ENCODE results near the gene SEMA4D. TPM values are rescaled to one million over a fixed set of nuclear protein-coding genes. Genes with fewer than 3 reads are reported as not detected.

Gene SEMA4D
- total RNA-seq, 3 donors from 2014 or later: 20.9 to 26.9 (median 23.1) TPM

- intact Hi-C loops (cut with DNase I, micrococcal nuclease): no loop called here
- no peaks in the 10 kb centered on the region for H3K36me3 ChIP-seq (ENCODE audit: low read depth)
- H3K4me1 ChIP-seq (ENCODE audit: low read depth): peaks cover 2% of the 10 kb centered on the region
- DNase-seq (no peak), ATAC-seq (no peak)
- H3K9me3 ChIP-seq: no peaks in the 10 kb centered on the region
- TF ChIP-seq, protein P1, sequence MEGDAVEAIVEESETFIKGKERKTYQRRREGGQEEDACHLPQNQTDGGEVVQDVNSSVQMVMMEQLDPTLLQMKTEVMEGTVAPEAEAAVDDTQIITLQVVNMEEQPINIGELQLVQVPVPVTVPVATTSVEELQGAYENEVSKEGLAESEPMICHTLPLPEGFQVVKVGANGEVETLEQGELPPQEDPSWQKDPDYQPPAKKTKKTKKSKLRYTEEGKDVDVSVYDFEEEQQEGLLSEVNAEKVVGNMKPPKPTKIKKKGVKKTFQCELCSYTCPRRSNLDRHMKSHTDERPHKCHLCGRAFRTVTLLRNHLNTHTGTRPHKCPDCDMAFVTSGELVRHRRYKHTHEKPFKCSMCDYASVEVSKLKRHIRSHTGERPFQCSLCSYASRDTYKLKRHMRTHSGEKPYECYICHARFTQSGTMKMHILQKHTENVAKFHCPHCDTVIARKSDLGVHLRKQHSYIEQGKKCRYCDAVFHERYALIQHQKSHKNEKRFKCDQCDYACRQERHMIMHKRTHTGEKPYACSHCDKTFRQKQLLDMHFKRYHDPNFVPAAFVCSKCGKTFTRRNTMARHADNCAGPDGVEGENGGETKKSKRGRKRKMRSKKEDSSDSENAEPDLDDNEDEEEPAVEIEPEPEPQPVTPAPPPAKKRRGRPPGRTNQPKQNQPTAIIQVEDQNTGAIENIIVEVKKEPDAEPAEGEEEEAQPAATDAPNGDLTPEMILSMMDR (IDR thresholded peaks at IDR 0.05): no peak
- H3K4me3 ChIP-seq: no peak overlapping the region
Measured at GRCh38 chr9:89462817-89463683, 34.9 kb downstream of the SEMA4D start.

DNA sequence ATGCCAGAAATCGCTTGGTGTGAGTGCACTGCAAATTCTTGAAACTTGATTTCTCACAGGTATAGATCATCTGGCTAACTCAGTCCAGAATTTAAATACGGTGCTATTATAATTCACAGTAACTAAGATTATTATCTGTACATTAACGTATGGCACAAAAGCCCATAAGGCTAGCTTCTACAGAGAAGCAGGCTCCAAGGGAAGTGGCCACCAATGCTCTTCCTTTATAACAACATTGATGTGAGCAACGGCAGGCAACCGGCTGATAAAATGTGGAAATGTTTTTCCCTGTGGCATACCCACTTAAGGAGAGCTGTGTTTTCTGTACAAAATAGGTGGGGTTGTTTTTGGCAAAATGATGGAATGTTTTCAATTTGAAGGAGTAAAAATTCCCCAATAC lies 35.7 kb downstream of the SEMA4D start:
- no peak overlapping the region for H3K4me3 ChIP-seq
- DNase-seq (no peak), ATAC-seq (no peak)
- peaks cover 2% of the 10 kb centered on the region for H3K4me1 ChIP-seq (ENCODE audit: low read depth)
- intact Hi-C loops (cut with DNase I, micrococcal nuclease): no loop called here
- TF ChIP-seq, protein P1 (IDR thresholded peaks at IDR 0.05): no peak
- no peaks in the 10 kb centered on the region for H3K36me3 ChIP-seq (ENCODE audit: low read depth)
- no peaks in the 10 kb centered on the region for H3K9me3 ChIP-seq

- no peaks in the 10 kb centered on the region for H3K36me3 ChIP-seq (ENCODE audit: low read depth)
- DNase-seq (no peak), ATAC-seq (no peak)
- H3K4me1 ChIP-seq (ENCODE audit: low read depth): peaks cover 2% of the 10 kb centered on the region
- intact Hi-C loops (cut with DNase I, micrococcal nuclease): no loop called here
- no peak overlapping the region for H3K4me3 ChIP-seq
- TF ChIP-seq, protein P1 (IDR thresholded peaks at IDR 0.05): no peak
- H3K9me3 ChIP-seq: no peaks in the 10 kb centered on the region
Measured at GRCh38 chr9:89461265-89461664, 36.6 kb downstream of the SEMA4D start.

DNA sequence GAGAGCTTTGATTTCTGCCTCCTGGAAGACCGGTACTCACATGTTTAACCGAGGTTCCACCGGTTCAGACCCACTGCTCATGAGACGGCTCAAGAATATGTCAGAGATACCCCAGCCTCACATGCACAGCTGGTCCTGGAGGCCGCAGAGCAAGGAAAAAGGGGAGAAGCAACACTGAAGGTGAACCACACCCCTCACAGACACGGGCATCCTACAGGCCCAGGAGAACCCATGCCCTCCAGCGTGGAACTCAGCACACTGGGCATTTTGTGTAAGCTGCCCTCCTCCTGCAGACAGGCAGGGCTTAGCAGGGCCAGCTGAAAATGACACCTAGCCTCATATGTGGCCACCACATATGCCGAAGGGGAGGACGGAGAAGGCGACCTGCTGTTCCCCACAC lies 37.4 kb downstream of the SEMA4D start:
- Histone ChIP-seq H3K36me3 (ENCODE audit: low read depth) (no peaks in the 10 kb centered on the region), H3K4me3 (no peak overlapping the region), H3K9me3 (no peaks in the 10 kb centered on the region), H3K4me1 (ENCODE audit: low read depth) (peaks cover 2% of the 10 kb centered on the region)
- DNase-seq (peak in 1 of 3 donors; percentile 29), ATAC-seq (no peak)
- TF ChIP-seq, protein P1 (IDR thresholded peaks at IDR 0.05): no peak
- intact Hi-C loops (cut with DNase I, micrococcal nuclease): no loop called here

DNA sequence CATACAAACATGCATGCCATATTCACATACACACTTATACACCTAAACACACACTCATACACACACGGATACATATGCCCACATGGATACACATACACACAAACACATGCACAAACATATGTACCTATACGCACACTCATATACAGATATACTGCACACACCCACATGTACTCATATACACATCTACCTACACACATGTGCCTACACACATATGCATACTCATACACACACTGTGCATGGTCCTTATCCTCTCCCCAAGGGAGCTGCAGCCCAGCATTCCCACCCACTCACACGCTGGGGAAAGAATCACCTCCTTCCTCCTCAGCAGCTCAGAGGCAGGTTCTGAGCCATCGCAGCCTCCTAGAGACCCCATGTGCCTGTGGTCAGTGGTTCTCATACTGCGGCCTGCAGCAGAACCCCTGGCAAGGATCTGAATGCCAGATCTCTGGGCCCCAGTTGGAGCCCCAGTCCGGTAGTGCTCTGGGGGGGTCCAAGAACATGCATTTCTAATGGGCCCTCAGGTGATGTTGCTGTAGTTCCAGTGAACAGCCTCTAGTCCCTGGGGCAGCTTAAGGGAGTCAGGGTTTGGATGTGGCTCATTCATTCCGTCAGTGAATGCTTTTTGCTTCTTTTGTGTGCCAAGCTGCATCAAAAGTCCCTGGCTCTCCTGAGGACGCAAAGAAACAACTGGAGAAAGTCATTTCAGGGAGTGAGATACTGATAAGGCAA lies 39.0 kb downstream of the SEMA4D start:
- ATAC-seq (no peak), DNase-seq (peak in 2 of 3 donors; percentile 21 to 30)
- Histone ChIP-seq H3K36me3 (ENCODE audit: low read depth) (no peaks in the 10 kb centered on the region), H3K4me1 (ENCODE audit: low read depth) (peaks cover 6% of the 10 kb centered on the region), H3K9me3 (no peaks in the 10 kb centered on the region), H3K4me3 (no peak overlapping the region)
- TF ChIP-seq, protein P1 (IDR thresholded peaks at IDR 0.05): no peak
- intact Hi-C loops (cut with DNase I, micrococcal nuclease): no loop called here

Data from mucosa of descending colon (tissue), 3 donors.